Uterus (tissue), 4 donors: ENCODE data around the gene CALHM1. TPM values are rescaled to one million over a fixed set of nuclear protein-coding genes. Genes with fewer than 3 reads are reported as not detected.
"Not testable (repeated sequence)": the region's sequence is repeated elsewhere in the genome, so short reads cannot be mapped to it uniquely, and the experiment has no call there.

Experiments used
- DNase-seq, 2 donors: peaks; one replicate each; pipeline ENCODE4 v3.0.0-alpha.2; 2019 to 2020
- H3K27ac ChIP-seq, 2 donors: fragments of 200-600 bp; sonication (generic); 1 replicate in 1 of 2; 2 replicates in 1 of 2; pipeline ENCODE4 v1.5.1; 2016 to 2018
- H3K27me3 ChIP-seq, 2 donors: fragments of 200-600 bp; sonication (generic); one replicate each; pipeline ENCODE4 v1.5.1; 2018 to 2019; ENCODE audit warnings: control low read depth in 1 of 2
- H3K36me3 ChIP-seq, 2 donors: fragments of 200-600 bp; sonication (generic); one replicate each; pipeline ENCODE4 v1.5.1; 2019; ENCODE audit warnings: control low read depth in 1 of 2
- H3K4me1 ChIP-seq, 2 donors: fragments of 200-600 bp; sonication (generic); one replicate each; pipeline ENCODE4 v1.5.1; 2018 to 2019; ENCODE audit warnings: control low read depth in 1 of 2
- H3K4me3 ChIP-seq, 2 donors: fragments of 200-600 bp; sonication (generic); 1 replicate in 1 of 2; 2 replicates in 1 of 2; pipeline ENCODE4 v1.5.1; 2018 to 2019; ENCODE audit warnings: mild to moderate bottlenecking in 1 of 2
- H3K9me3 ChIP-seq, 2 donors: fragments of 200-600 bp; sonication (generic); one replicate each; pipeline ENCODE4 v1.5.1; 2019; ENCODE audit warnings: control low read depth in 1 of 2
- CTCF ChIP-seq, 4 experiments: fragments of 200-600 bp in 2 of 4; fragments of 450-650 bp in 2 of 4; sonication (generic) in 2 of 4; IDR thresholded peaks; one replicate each; pipeline ENCODE4 v1.5.1; 2016 to 2019; ENCODE audit warnings: antibody characterized with exemption in 4 of 4, mild to moderate bottlenecking in 2 of 4, moderate library complexity in 1 of 4
- POLR2A ChIP-seq, 2 donors: fragments of 450-650 bp; IDR thresholded peaks; one replicate each; pipeline ENCODE4 v1.6.1; 2016; ENCODE audit warnings: antibody characterized with exemption in 2 of 2, mild to moderate bottlenecking in 1 of 2, moderate library complexity in 1 of 2
- intact Hi-C: fragments of 100-400 bp; cut with DNase I; formaldehyde crosslinking; loops from one replicate; pipeline ENCODE4 v1.15.1; 2023; ENCODE audit warnings: low total_unique reads
- total RNA-seq, 4 donors: library from RNA; depleted of rRNA in 3 of 4; stranded (reverse); fragments of >200 nt in 3 of 4; gene quantifications; one replicate each; pipeline versions ENCODE4 v1.1.0 to v1.2.4, GENCODE V29; 2014 to 2023
- donor health status: DM: yes; HTN: yes; CAD: no.

CALHM1 gene
- not detected for total RNA-seq

DNA sequence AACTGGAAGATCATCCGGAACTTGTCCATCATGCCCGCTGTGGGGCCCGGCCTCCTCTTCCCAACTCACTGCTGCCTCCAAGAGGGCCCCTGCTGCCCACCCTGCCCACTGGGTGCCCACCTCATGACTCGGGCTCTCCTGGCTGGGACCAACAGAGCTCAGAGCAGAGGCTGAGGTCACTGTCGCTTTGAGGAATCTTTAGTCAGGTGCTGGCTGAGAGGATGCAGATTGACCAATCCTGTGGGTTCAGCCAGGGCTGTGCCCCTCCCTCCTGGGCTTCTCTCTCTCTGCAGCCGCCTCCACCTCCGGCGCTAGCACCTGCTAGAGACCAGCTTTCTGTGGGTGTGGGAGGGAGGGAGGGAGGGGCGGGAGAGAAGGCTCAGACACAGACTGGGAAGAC, at the start of gene CALHM1:
CALHM1 (minus strand) TSS at position 181 of the 400 bp plus-strand sequence; CDS start at position 32, 149 bp downstream.
- Histone ChIP-seq H3K36me3 (no peaks in the 10 kb centered on the region), H3K4me1 (no peaks in the 10 kb centered on the region), H3K4me3 (no peak within 1 kb of the TSS), H3K27me3 (no peaks in the 10 kb centered on the region), H3K27ac (no peak within 1 kb of the TSS), H3K9me3 (no peaks in the 10 kb centered on the region)
- intact Hi-C loops: no loop called here
- TF ChIP-seq POLR2A (IDR thresholded peaks at IDR 0.05) (no peak), CTCF (IDR thresholded peaks at IDR 0.05) (no peak)
- no peak for DNase-seq

- DNase-seq: no peak
- intact Hi-C loops: no loop called here
These were observed 48.8 kb upstream of the CALHM1 start for GRCh38 chr10:103507235-103508191.

GRCh38 chr10:103506061-103506460, 47.4 kb upstream of the CALHM1 start:
- H3K36me3 ChIP-seq: no peaks in the 10 kb centered on the region
- H3K27me3 ChIP-seq: no peaks in the 10 kb centered on the region
- no peak overlapping the region for H3K4me3 ChIP-seq
- peak overlapping the region; percentile 80 to 84 for H3K27ac ChIP-seq
- TF ChIP-seq POLR2A (IDR thresholded peaks at IDR 0.05) (no peak), CTCF (IDR thresholded peaks at IDR 0.05) (no peak)
- intact Hi-C loops: no loop called here
- DNase-seq: no peak
- H3K4me1 ChIP-seq: peaks cover 14 to 15% of the 10 kb centered on the region in 2 donors
- H3K9me3 ChIP-seq: no peaks in the 10 kb centered on the region

More at GRCh38 chr10:103507235-103508191, 48.8 kb upstream of the CALHM1 start:
- H3K4me3 ChIP-seq: no peak overlapping the region
- H3K27ac ChIP-seq: peak overlapping the region in 1 of 2 donors; percentile 84
- H3K9me3 ChIP-seq: no peaks in the 10 kb centered on the region
- peaks cover 9 to 10% of the 10 kb centered on the region in 2 donors for H3K4me1 ChIP-seq
- no peaks in the 10 kb centered on the region for H3K36me3 ChIP-seq
- TF ChIP-seq CTCF (IDR thresholded peaks at IDR 0.05) (no peak), POLR2A (IDR thresholded peaks at IDR 0.05) (no peak)
- H3K27me3 ChIP-seq: no peaks in the 10 kb centered on the region

- peak; percentile 77 to 89 for DNase-seq
- Histone ChIP-seq H3K9me3 (no peaks in the 10 kb centered on the region), H3K36me3 (no peaks in the 10 kb centered on the region), H3K4me1 (peaks cover 14 to 15% of the 10 kb centered on the region in 2 donors), H3K27ac (peak overlapping the region; percentile 80 to 84), H3K27me3 (no peaks in the 10 kb centered on the region), H3K4me3 (no peak overlapping the region)
- TF ChIP-seq CTCF (IDR thresholded peaks at IDR 0.05) (no peak), POLR2A (IDR thresholded peaks at IDR 0.05) (no peak)
- intact Hi-C loops: no loop called here
These were observed 45.6 kb upstream of the CALHM1 start for GRCh38 chr10:103504181-103504783.

- Histone ChIP-seq H3K27ac (peak overlapping the region; percentile 80 to 84), H3K4me1 (peaks cover 14 to 15% of the 10 kb centered on the region in 2 donors)
- intact Hi-C loops, H3K27me3 ChIP-seq, H3K9me3 ChIP-seq, H3K36me3 ChIP-seq, H3K4me3 ChIP-seq: not testable (repeated sequence)
- peak in 1 of 2 donors; percentile 16 for DNase-seq
These were observed 45.1 kb upstream of the CALHM1 start for GRCh38 chr10:103503777-103504176.
